Lower lobe of right lung (tissue), 2 donors: ENCODE measurements around the gene SMYD4. TPM values are rescaled to one million over a fixed set of nuclear protein-coding genes. Genes with fewer than 3 reads are reported as not detected.
"Not testable (repeated sequence)": the region's sequence is repeated elsewhere in the genome, so short reads cannot be mapped to it uniquely, and the experiment has no call there.

Experiments used
- ATAC-seq, 2 donors: fragments of 200-7000 bp; cut with Tn5 transposase; one replicate each; pipeline ENCODE4 v1.9.1; 2020 to 2022; ENCODE audit warnings: mild to moderate bottlenecking in 2 of 2, moderate library complexity in 2 of 2
- DNase-seq: peaks from one replicate; pipeline ENCODE4 v3.0.0-alpha.2; 2020
- H3K27ac ChIP-seq: fragments of 200-600 bp; one replicate; pipeline ENCODE4 v1.8.0; 2022
- H3K27me3 ChIP-seq: fragments of 200-600 bp; one replicate; pipeline ENCODE4 v1.8.0; 2022; ENCODE audit warnings: low read depth
- H3K36me3 ChIP-seq: fragments of 200-600 bp; one replicate; pipeline ENCODE4 v1.8.0; 2022; ENCODE audit warnings: mild to moderate bottlenecking
- H3K4me1 ChIP-seq: fragments of 200-600 bp; one replicate; pipeline ENCODE4 v1.8.0; 2022
- H3K4me3 ChIP-seq: fragments of 200-600 bp; one replicate; pipeline ENCODE4 v1.8.0; 2022; ENCODE audit warnings: mild to moderate bottlenecking
- H3K9me3 ChIP-seq: fragments of 200-600 bp; one replicate; pipeline ENCODE4 v1.8.0; 2022
- CTCF ChIP-seq: fragments of 200-600 bp; IDR thresholded peaks from one replicate; pipeline ENCODE4 v1.8.0; 2022; ENCODE audit warnings: antibody characterized with exemption, mild to moderate bottlenecking
- intact Hi-C: fragments of 100-400 bp; cut with DNase I; formaldehyde crosslinking; loops from one replicate; pipeline ENCODE4 v1.11.0; 2022
- total RNA-seq: library from RNA; stranded (reverse); fragmentation: NEBNext Ultra II Directional; extraction: Animal tissue kit (Norgen Biotek cat#: 25700); gene quantifications from one replicate; pipeline ENCODE4 v1.2.1, GENCODE V29; 2021
- donor health status: DM: no; HTN: yes; CAD: no; lungs with severe emphysema.

SMYD4 gene
- total RNA-seq, 1 donor from 2014 or later = 21.9 TPM

DNA sequence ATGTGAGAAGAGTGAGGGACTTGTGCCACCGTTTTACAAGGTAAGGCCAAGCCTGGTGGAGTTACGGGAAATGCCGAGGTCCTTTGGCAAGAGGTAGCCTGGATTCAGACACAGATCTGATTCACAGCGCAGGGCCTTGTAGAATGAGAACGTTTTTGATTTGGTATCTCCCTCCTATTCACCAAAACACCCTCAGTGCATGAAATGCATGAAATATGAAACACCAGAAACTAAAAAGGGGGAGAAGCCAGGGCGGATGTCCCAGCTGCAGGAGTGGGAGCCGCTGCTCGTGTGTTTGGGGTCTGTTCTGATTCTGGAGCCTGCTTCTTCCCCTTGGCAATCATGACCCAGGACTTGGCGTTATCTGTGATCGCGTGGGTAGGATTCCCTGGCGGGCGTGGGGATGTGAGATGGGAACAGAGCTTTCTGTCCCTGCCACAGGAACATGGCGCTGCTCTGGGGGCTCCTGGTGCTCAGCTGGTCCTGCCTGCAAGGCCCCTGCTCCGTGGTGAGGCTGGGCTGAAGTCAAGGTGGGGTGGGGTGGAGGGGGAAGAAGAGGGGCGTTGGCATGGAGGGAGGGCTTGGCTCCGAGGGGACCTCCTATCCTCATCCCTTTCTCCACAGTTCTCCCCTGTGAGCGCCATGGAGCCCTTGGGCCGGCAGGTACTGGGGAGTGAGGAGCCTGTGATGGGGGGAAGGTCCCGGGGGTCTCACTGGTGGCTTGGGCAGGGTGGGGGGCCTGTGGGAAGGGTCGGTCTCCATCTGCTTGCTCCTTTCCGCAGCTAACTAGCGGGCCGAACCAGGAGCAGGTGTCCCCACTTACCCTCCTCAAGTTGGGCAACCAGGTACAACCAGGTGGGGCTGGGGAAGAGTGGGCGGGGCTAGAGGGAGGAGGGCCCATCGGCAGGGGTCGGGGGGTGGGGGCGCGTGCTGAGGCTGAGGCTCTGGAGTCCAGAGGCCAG lies 84.9 kb downstream of the SMYD4 start:
- DNase-seq (no peak), ATAC-seq (no peak)
- intact Hi-C loops = no loop called here
- Histone ChIP-seq H3K27ac (no peak overlapping the region), H3K4me1 (peaks cover 31% of the 10 kb centered on the region), H3K27me3 (no peaks in the 10 kb centered on the region), H3K4me3 (no peak overlapping the region), H3K9me3 (no peaks in the 10 kb centered on the region), H3K36me3 (no peaks in the 10 kb centered on the region)
- no peak for TF ChIP-seq CTCF

DNA sequence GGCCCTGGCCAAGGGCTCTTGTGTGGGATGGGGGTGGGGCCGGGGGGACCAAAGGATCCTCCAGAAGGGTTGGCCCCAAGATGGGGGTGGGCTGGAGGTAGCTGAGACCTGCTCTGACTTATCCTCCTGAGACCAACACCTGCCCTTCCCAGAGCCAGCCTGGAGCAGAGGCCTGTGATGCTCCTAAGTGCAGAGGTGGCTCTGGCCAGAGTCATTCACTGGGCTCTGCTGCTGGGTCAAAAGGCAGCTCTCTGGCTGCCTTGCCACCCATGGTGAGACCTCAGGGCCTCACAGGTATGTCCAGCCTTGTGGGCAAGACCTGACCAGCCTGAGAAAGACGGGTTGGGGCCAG lies 86.6 kb downstream of the SMYD4 start:
- H3K4me1 ChIP-seq = peaks cover 33% of the 10 kb centered on the region
- H3K27ac ChIP-seq = peak overlapping the region; percentile 53
- no peak for TF ChIP-seq CTCF
- DNase-seq (no peak), ATAC-seq (peak in 1 of 2 donors; percentile 4)
- no peaks in the 10 kb centered on the region for H3K9me3 ChIP-seq
- H3K36me3 ChIP-seq = peaks cover 2% of the 10 kb centered on the region
- intact Hi-C loops = no loop called here
- no peak overlapping the region for H3K4me3 ChIP-seq
- H3K27me3 ChIP-seq = no peaks in the 10 kb centered on the region

DNA sequence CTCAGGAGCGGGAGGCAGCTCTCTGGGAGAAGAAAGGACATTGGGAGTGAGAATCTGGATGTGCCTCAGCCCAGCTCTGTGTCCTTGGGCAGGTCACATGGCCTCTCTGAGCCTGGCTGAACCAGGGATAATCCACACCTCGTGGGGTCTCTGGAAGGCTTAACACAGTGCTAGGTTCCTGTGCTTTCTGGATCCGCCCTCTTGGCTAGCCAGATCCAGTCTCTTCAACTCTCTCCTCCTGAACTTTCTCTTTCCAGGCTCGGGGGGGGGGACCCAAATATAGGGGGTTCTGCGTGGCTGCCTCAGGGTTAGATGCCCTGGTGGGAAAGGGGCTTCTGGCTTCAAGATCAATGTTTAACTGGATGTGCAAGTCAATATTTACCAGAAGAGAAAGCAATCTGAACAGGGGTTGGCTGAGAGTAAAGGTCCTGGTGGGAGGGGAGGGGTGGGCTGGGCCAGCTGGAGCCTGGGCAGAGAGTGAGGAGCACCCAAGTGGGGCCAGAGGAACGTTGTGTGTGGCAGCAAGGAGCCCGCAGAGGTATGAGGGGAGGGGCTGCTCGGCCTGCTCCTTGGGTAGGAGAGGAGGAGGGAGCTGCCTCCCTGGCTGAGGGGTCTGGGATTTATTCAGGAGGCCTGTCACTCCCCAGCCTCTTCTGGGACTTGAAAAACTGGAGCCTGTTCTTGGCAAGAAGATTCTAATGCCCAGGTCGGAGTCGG lies 87.2 kb downstream of the SMYD4 start, which contains the start of gene SERPINF2:
Gene SERPINF2 (plus strand): TSS at position 501 of the 717 bp plus-strand sequence. CDS start 2,125 bp downstream, outside the sequence.
- Histone ChIP-seq H3K9me3 (no peaks in the 10 kb centered on the region), H3K27ac (peak within 1 kb of the TSS; percentile 53), H3K36me3 (peaks cover 7% of the 10 kb centered on the region), H3K27me3 (no peaks in the 10 kb centered on the region), H3K4me1 (peaks cover 38% of the 10 kb centered on the region), H3K4me3 (no peak within 1 kb of the TSS)
- TF ChIP-seq CTCF = no peak
- intact Hi-C loops = no loop called here
- DNase-seq = no peak
- ATAC-seq = peak in 1 of 2 donors; percentile 23

DNA sequence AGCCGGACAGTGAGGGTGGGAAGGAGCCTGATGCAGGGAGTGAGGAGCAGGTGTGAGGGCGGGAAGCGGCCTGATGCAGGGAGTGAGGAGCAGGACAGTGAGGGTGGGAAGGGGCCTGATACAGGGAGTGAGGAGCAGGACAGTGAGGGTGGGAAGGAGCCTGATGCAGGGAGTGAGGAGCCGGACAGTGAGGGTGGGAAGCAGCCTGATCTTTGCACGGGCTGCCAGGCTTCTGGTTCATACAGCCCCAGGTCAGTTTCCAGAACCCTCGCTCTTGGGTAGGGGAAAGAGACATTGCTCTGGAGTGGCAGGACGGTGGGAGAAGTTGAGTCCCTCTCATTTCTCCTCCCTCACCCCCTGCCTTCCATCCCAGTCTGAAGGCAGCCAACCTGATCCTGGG lies 87.8 kb downstream of the SMYD4 start:
- H3K27me3 ChIP-seq, intact Hi-C loops, H3K9me3 ChIP-seq, H3K27ac ChIP-seq, DNase-seq, ATAC-seq, H3K4me3 ChIP-seq: not testable (repeated sequence)
- H3K4me1 ChIP-seq = peaks cover 38% of the 10 kb centered on the region
- peaks cover 13% of the 10 kb centered on the region for H3K36me3 ChIP-seq

DNA sequence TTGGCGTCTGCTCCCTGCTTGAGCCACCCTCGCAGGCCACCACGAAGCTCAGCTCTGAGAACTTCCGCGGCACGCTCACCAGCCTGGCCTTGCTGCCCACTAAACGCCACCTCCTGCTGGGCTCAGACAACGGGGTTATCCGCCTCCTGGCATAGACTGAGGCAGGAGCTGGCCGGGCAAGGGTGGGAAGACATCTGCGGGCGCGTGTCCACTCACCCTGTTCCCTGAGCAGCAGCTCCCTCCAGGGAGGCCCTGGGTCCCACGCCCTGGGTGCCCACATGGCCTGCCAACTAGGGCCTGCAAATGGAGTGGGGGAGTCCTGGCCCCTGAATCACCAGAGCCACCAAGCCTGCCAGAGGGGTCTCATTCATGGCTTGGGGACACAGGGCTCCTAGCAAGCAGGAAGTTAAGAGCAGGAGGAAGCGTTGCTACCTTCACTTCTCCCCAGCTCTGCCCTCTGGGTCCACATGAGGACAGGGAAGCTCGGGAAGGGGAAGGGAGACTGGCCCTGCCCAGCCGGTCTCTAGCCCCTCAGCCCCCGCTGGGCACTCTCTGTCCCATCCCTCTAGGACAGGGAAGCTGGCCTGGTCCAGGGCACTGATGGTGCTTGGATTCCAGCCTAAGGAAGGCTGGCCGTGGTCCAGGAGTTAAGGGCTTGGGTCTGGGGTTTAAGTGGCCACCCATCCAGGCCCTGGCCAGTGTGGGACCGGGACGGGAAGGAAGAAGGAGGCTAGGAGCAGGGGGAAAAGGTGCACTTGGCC lies 92.0 kb downstream of the SMYD4 start:
- no peak overlapping the region for H3K4me3 ChIP-seq
- intact Hi-C loops = no loop called here
- peak; percentile 58 to 70 for ATAC-seq
- peaks cover 37% of the 10 kb centered on the region for H3K4me1 ChIP-seq
- no peak for DNase-seq
- no peak for TF ChIP-seq CTCF
- no peaks in the 10 kb centered on the region for H3K27me3 ChIP-seq
- H3K9me3 ChIP-seq = no peaks in the 10 kb centered on the region
- H3K27ac ChIP-seq = peak overlapping the region; percentile 14
- peaks cover 51% of the 10 kb centered on the region for H3K36me3 ChIP-seq
